HUDEP-2 (cell line): Measurements from ENCODE around the gene UCN3.
"Not testable (repeated sequence)": the region's sequence is repeated elsewhere in the genome, so short reads cannot be mapped to it uniquely, and the experiment has no call there.

Experiments used
- DNase-seq, 76 experiments: peaks; one replicate each; lab custom pipeline; 2025; ENCODE audit not compliant: unreplicated experiment in 76 of 76; lab: John Stamatoyannopoulos, UW

The UCN3 gene

GRCh38 chr10:5404208-5405041 lies 39.7 kb downstream of the UCN3 start, which contains the start of gene TUBAL3:
TSS of gene TUBAL3 (minus strand) at chr10:5404828. CDS start at chr10:5404792, 36 bp downstream.
- DNase-seq = peak in 1 of 76 experiments; percentile 17

GRCh38 chr10:5406918-5407317 lies 42.2 kb downstream of the UCN3 start:
- no peak for DNase-seq

GRCh38 chr10:5410787-5411186 lies 46.0 kb downstream of the UCN3 start:
- not testable (repeated sequence) for DNase-seq

- DNase-seq = no peak
Observed at GRCh38 chr10:5411941-5412276, 47.1 kb downstream of the UCN3 start.

GRCh38 chr10:5412277-5412941 lies 47.6 kb downstream of the UCN3 start, which contains the start of gene NET1:
TSS of gene NET1 (plus strand) at chr10:5412557. CDS start at chr10:5412693, 136 bp downstream.
- DNase-seq = peak in 74 of 76 experiments; percentile 30 to 88 (median 76)

GRCh38 chr10:5413012-5413938 lies 48.5 kb downstream of the UCN3 start:
- peak in 4 of 76 experiments; percentile 6 to 37 (median 8) for DNase-seq

GRCh38 chr10:5416981-5417380 lies 52.2 kb downstream of the UCN3 start:
- DNase-seq = no peak

GRCh38 chr10:5418584-5418983 lies 53.8 kb downstream of the UCN3 start:
- no peak for DNase-seq

GRCh38 chr10:5419466-5420094 lies 54.8 kb downstream of the UCN3 start:
- DNase-seq = peak in 8 of 76 experiments; percentile 5 to 30 (median 16)

- DNase-seq = no peak
Observed at GRCh38 chr10:5423771-5424170, 59.0 kb downstream of the UCN3 start.
